ENCODE results near the gene LRRC3.

GRCh38 chr21:44460441-44460755 is 5.1 kb downstream of the LRRC3 start:
- TF ChIP-seq EZH2 (IDR thresholded peaks at IDR 0.05) (no peak), EZH2phosphoT487 (IDR thresholded peaks at IDR 0.05) (no peak)

Measured in neural progenitor cell (in vitro differentiated cells).